Fibroblast of lung (primary cell): ENCODE measurements around the gene SH3GL3. TPM values are rescaled to one million over a fixed set of nuclear protein-coding genes. Genes with fewer than 3 reads are reported as not detected.

Experiments used
- DNase-seq, 2 donors: peaks; one replicate each; pipeline versions ENCODE4 v3.0.0 to v3.0.0-alpha.2; 2010; ENCODE audit warnings: low read depth in 2 of 2
- H2AFZ ChIP-seq: 2 replicates; pipeline ENCODE4 v1.5.1; 2012; ENCODE audit warnings: low read length, control low read depth, inconsistent platforms
- H3K27ac ChIP-seq: 2 replicates; pipeline ENCODE4 v1.5.1; 2011; ENCODE audit warnings: low read length, control low read depth; ENCODE audit not compliant: insufficient read depth
- H3K27me3 ChIP-seq: 2 replicates; pipeline ENCODE4 v1.5.1; 2011; ENCODE audit warnings: mild to moderate bottlenecking, low read length; ENCODE audit not compliant: control insufficient read depth, insufficient read depth
- H3K36me3 ChIP-seq: 2 replicates; pipeline ENCODE4 v1.5.1; 2011; ENCODE audit warnings: low read length; ENCODE audit not compliant: control insufficient read depth, insufficient read depth
- H3K4me1 ChIP-seq: 2 replicates; pipeline ENCODE4 v1.5.1; 2011; ENCODE audit warnings: low read length; ENCODE audit not compliant: control insufficient read depth, insufficient read depth; ENCODE audit errors: extremely low read depth
- H3K4me2 ChIP-seq: 2 replicates; pipeline ENCODE4 v1.5.1; 2011; ENCODE audit warnings: low read length, control low read depth; ENCODE audit not compliant: insufficient read depth; ENCODE audit errors: extremely low read depth
- H3K4me3 ChIP-seq, 4 experiments: fragments of 200-600 bp in 1 of 4; sonication (generic) in 1 of 4; replicated peaks in 1 of 4; 2 replicates each; pipeline ENCODE4 v1.5.1; 2011 to 2016; ENCODE audit warnings: low read length in 4 of 4, low read depth in 3 of 4, mild to moderate bottlenecking in 3 of 4, control low read depth in 2 of 4, inconsistent platforms in 1 of 4, mixed read lengths in 1 of 4; ENCODE audit not compliant: insufficient read depth in 1 of 4; ENCODE audit errors: control extremely low read depth in 1 of 4
- H3K79me2 ChIP-seq: 2 replicates; pipeline ENCODE4 v1.5.1; 2012; ENCODE audit warnings: mild to moderate bottlenecking, low read length, inconsistent platforms; ENCODE audit not compliant: control insufficient read depth, insufficient read depth
- H3K9ac ChIP-seq: 2 replicates; pipeline ENCODE4 v1.5.1; 2011; ENCODE audit warnings: mild to moderate bottlenecking, low read length, control low read depth; ENCODE audit not compliant: insufficient read depth
- H3K9me3 ChIP-seq: 2 replicates; pipeline ENCODE4 v1.5.1; 2012; ENCODE audit warnings: low read depth, low read length; ENCODE audit not compliant: control insufficient read depth, insufficient read depth
- H4K20me1 ChIP-seq: 2 replicates; pipeline ENCODE4 v1.5.1; 2011; ENCODE audit warnings: low read length; ENCODE audit not compliant: control insufficient read depth, insufficient read depth; ENCODE audit errors: extremely low read depth
- CTCF ChIP-seq, 2 donors: IDR thresholded peaks in 1 of 2; conservative IDR thresholded peaks in 1 of 2; 1 replicate in 1 of 2; 2 replicates in 1 of 2; pipeline ENCODE4 v1.5.1; 2011 to 2012; ENCODE audit warnings: low read length in 2 of 2, control low read depth in 1 of 2, inconsistent platforms in 1 of 2, low read depth in 1 of 2, mild to moderate bottlenecking in 1 of 2
- EZH2 ChIP-seq: IDR thresholded peaks from 2 replicates; pipeline ENCODE4 v1.5.1; 2012; ENCODE audit warnings: low read length, control low read depth, mild to moderate bottlenecking; ENCODE audit errors: missing control alignments
- polyA plus RNA-seq, 2 donors: library from polyadenylated mRNA; depleted of rRNA in 1 of 2; stranded (reverse) in 1 of 2; unstranded in 1 of 2; fragments of >200 nt; gene quantifications; 2 replicates each; pipeline ENCODE4 v1.2.1, GENCODE V29; 2011 to 2012; ENCODE audit warnings: missing spikeins in 1 of 2
- total RNA-seq: library from RNA; depleted of rRNA; stranded (reverse); fragments of >200 nt; gene quantifications from 2 replicates; pipeline ENCODE4 v1.2.1, GENCODE V29; 2014

The SH3GL3 gene
- total and polyA plus RNA-seq, 2 donors (not counting 1 experiment from before 2014, with no cell fraction given), result under 0.01 to 0.05 TPM

- Histone ChIP-seq H3K9me3 (no peaks in the 10 kb centered on the region), H3K36me3 (no peaks in the 10 kb centered on the region), H2AFZ (no peak overlapping the region), H3K27me3 (no peaks in the 10 kb centered on the region), H3K4me1 (no peaks in the 10 kb centered on the region), H3K27ac (no peak overlapping the region), H3K9ac (no peak overlapping the region), H3K4me3 (no peak overlapping the region), H3K79me2 (no peaks in the 10 kb centered on the region), H4K20me1 (no peaks in the 10 kb centered on the region), H3K4me2 (no peak overlapping the region)
- TF ChIP-seq EZH2 (no peak), CTCF (conservative IDR thresholded peaks at IDR 0.05 in 1 of 2, IDR thresholded peaks at IDR 0.05 in 1 of 2; ENCODE audit: low read depth in 1 of 2, low read length in 2 of 2) (no peak)
- no peak for DNase-seq
Measured at GRCh38 chr15:83545804-83546511, 98.8 kb downstream of the SH3GL3 start.

GRCh38 chr15:83546512-83546888 is 99.4 kb downstream of the SH3GL3 start:
- no peaks in the 10 kb centered on the region for H4K20me1 ChIP-seq
- no peak for DNase-seq
- no peaks in the 10 kb centered on the region for H3K27me3 ChIP-seq
- H3K9me3 ChIP-seq, result no peaks in the 10 kb centered on the region
- no peaks in the 10 kb centered on the region for H3K4me1 ChIP-seq
- no peak overlapping the region for H3K4me3 ChIP-seq
- no peak overlapping the region for H3K9ac ChIP-seq
- H3K27ac ChIP-seq, result no peak overlapping the region
- no peak overlapping the region for H3K4me2 ChIP-seq
- no peaks in the 10 kb centered on the region for H3K36me3 ChIP-seq
- TF ChIP-seq CTCF (conservative IDR thresholded peaks at IDR 0.05 in 1 of 2, IDR thresholded peaks at IDR 0.05 in 1 of 2; ENCODE audit: low read depth in 1 of 2, low read length in 2 of 2) (no peak), EZH2 (no peak)
- H2AFZ ChIP-seq, result no peak overlapping the region
- no peaks in the 10 kb centered on the region for H3K79me2 ChIP-seq

DNA sequence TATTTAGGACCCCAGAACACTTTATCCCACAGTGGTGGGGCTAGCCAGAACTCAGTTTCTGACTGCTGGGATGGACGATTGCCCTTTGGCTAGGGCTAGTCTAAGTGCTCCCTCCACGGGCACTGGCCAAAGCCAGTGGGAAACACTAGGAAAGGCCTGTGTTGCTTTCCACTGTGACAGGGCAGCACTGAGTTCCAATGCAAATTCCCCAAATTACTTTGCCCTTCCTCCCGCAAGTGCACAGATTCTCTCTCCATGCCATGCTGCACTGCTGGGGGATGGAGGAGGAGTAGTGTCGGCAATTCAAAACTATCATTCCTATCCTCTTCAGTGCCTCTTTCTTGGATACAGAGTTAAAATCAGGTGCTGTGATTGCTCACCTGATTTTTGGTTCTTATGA is 100.0 kb downstream of the SH3GL3 start:
- no peak for TF ChIP-seq CTCF (conservative IDR thresholded peaks at IDR 0.05 in 1 of 2, IDR thresholded peaks at IDR 0.05 in 1 of 2; ENCODE audit: low read depth in 1 of 2, low read length in 2 of 2)
- no peak for TF ChIP-seq EZH2
- no peaks in the 10 kb centered on the region for H3K27me3 ChIP-seq

More for the DNA sequence above, 100.0 kb downstream of the SH3GL3 start:
- no peak overlapping the region for H2AFZ ChIP-seq
- no peaks in the 10 kb centered on the region for H4K20me1 ChIP-seq
- no peak overlapping the region for H3K9ac ChIP-seq
- no peaks in the 10 kb centered on the region for H3K79me2 ChIP-seq
- no peak for DNase-seq
- no peak overlapping the region for H3K4me2 ChIP-seq
- no peaks in the 10 kb centered on the region for H3K4me1 ChIP-seq
- H3K27ac ChIP-seq, result no peak overlapping the region
- no peak overlapping the region for H3K4me3 ChIP-seq
- no peaks in the 10 kb centered on the region for H3K9me3 ChIP-seq
- no peaks in the 10 kb centered on the region for H3K36me3 ChIP-seq
